Stimulated activated CD8-positive, alpha-beta memory T cell treated with anti-CD3 and anti-CD28 coated beads, Interleukin-12 subunit alpha, Interleukin-12 subunit beta, amount 100 ng/mL, for 4 hours (primary cell): ENCODE data around the gene MUC6.
"Not testable (repeated sequence)": the region's sequence is repeated elsewhere in the genome, so short reads cannot be mapped to it uniquely, and the experiment has no call there.

Source experiments
- DNase-seq: peaks from one replicate; pipeline ENCODE4 v3.0.0-alpha.2; 2020; ENCODE audit warnings: low read depth

Gene MUC6

GRCh38 chr11:1024597-1025409 lies 11.7 kb downstream of the MUC6 start:
- no peak for DNase-seq

- DNase-seq, result no peak
These were observed 12.5 kb downstream of the MUC6 start for GRCh38 chr11:1023811-1024596.

GRCh38 chr11:1022908-1023810 lies 13.4 kb downstream of the MUC6 start:
- DNase-seq, result no peak

- DNase-seq, result no peak
These were observed 14.1 kb downstream of the MUC6 start for GRCh38 chr11:1022411-1022810.

GRCh38 chr11:1020211-1020905 lies 16.2 kb downstream of the MUC6 start:
- no peak for DNase-seq

- no peak for DNase-seq
These were observed 17.1 kb downstream of the MUC6 start for GRCh38 chr11:1019321-1019910.

- DNase-seq, result no peak
These were observed 18.4 kb downstream of the MUC6 start for GRCh38 chr11:1018091-1018490.

GRCh38 chr11:1017269-1018005 lies 19.1 kb downstream of the MUC6 start:
- DNase-seq, result no peak

- not testable (repeated sequence) for DNase-seq
These were observed 19.9 kb downstream of the MUC6 start for GRCh38 chr11:1016610-1017126.

- DNase-seq, result no peak
These were observed 20.5 kb downstream of the MUC6 start for GRCh38 chr11:1015826-1016545.

- no peak for DNase-seq
These were observed 21.5 kb downstream of the MUC6 start for GRCh38 chr11:1015064-1015463.

GRCh38 chr11:1014276-1014675 lies 22.2 kb downstream of the MUC6 start:
- DNase-seq, result no peak

- no peak for DNase-seq
These were observed 22.9 kb downstream of the MUC6 start for GRCh38 chr11:1013631-1013935.

- no peak for DNase-seq
These were observed 23.5 kb downstream of the MUC6 start for GRCh38 chr11:1012740-1013630.

GRCh38 chr11:1012291-1012690 lies 24.2 kb downstream of the MUC6 start:
- no peak for DNase-seq

- no peak for DNase-seq
These were observed 25.2 kb downstream of the MUC6 start for GRCh38 chr11:1011320-1011698.

GRCh38 chr11:1010551-1011319 lies 25.8 kb downstream of the MUC6 start:
- no peak for DNase-seq

GRCh38 chr11:1009991-1010390 lies 26.5 kb downstream of the MUC6 start:
- no peak for DNase-seq
